Karpas-422 (cell line): ENCODE measurements around the gene MACROD2. TPM values are rescaled to one million over a fixed set of nuclear protein-coding genes. Genes with fewer than 3 reads are reported as not detected.
"Not testable (repeated sequence)": the region's sequence is repeated elsewhere in the genome, so short reads cannot be mapped to it uniquely, and the experiment has no call there.

ENCODE experiments used
- DNase-seq: peaks from one replicate; pipeline ENCODE4 v3.0.0-alpha.2; 2015
- H2AFZ ChIP-seq: fragments of 200-600 bp; sonication (generic); 2 replicates; pipeline ENCODE4 v1.6.1; 2014; ENCODE audit warnings: antibody characterized with exemption, low read length, mixed read lengths
- H3K27ac ChIP-seq: fragments of 200-600 bp; sonication (generic); 2 replicates; pipeline ENCODE4 v1.5.1; 2014; ENCODE audit warnings: mild to moderate bottlenecking, low read length, moderate library complexity
- H3K27me3 ChIP-seq: fragments of 200-600 bp; sonication (generic); 2 replicates; pipeline ENCODE4 v1.6.1; 2014; ENCODE audit warnings: low read length, mixed read lengths
- H3K36me3 ChIP-seq: fragments of 200-600 bp; sonication (generic); 2 replicates; pipeline ENCODE4 v1.6.1; 2014; ENCODE audit warnings: low read length, mixed read lengths; ENCODE audit not compliant: insufficient read depth
- H3K4me1 ChIP-seq: fragments of 200-600 bp; sonication (generic); 2 replicates; pipeline ENCODE4 v1.6.1; 2014; ENCODE audit warnings: mild to moderate bottlenecking, low read length, mixed read lengths
- H3K4me2 ChIP-seq: fragments of 200-600 bp; sonication (generic); 2 replicates; pipeline ENCODE4 v1.6.1; 2014; ENCODE audit warnings: low read length, low read depth, mild to moderate bottlenecking; ENCODE audit not compliant: poor library complexity, severe bottlenecking
- H3K4me3 ChIP-seq: fragments of 200-600 bp; sonication (generic); 2 replicates; pipeline ENCODE4 v1.5.1; 2014; ENCODE audit warnings: mild to moderate bottlenecking, antibody characterized with exemption, low read length, mixed read lengths
- H3K79me2 ChIP-seq: fragments of 200-600 bp; sonication (generic); 2 replicates; pipeline ENCODE4 v1.6.1; 2014; ENCODE audit warnings: mild to moderate bottlenecking, low read length, mixed read lengths
- H3K9ac ChIP-seq: fragments of 200-600 bp; sonication (generic); 2 replicates; pipeline ENCODE4 v1.6.0; 2014; ENCODE audit warnings: low read length
- H3K9me2 ChIP-seq: fragments of 200-600 bp; sonication (generic), shearing (Covaris generic); replicated peaks from 2 replicates; pipeline ENCODE4 v1.6.0; 2014; ENCODE audit warnings: mild to moderate bottlenecking, low read length, moderate library complexity; ENCODE audit not compliant: insufficient read depth
- H3K9me3 ChIP-seq: fragments of 300-700, 200-600 bp; sonication (generic); 2 replicates; pipeline ENCODE4 v1.6.1; 2014; ENCODE audit warnings: low read length, mixed read lengths
- H4K20me1 ChIP-seq: fragments of 200-600 bp; sonication (generic); 2 replicates; pipeline ENCODE4 v1.6.1; 2014; ENCODE audit warnings: mild to moderate bottlenecking, antibody characterized with exemption, low read length, low read depth; ENCODE audit not compliant: insufficient read depth
- total RNA-seq: library from RNA; depleted of rRNA; stranded (reverse); fragments of >200 nt; shearing (Covaris generic); gene quantifications from 2 replicates; pipeline ENCODE4 v1.2.3, GENCODE V29; 2014; ENCODE audit warnings: low replicate concordance

The MACROD2 gene
- total RNA-seq, 1 experiment from 2014 or later: 0.15 TPM

DNA sequence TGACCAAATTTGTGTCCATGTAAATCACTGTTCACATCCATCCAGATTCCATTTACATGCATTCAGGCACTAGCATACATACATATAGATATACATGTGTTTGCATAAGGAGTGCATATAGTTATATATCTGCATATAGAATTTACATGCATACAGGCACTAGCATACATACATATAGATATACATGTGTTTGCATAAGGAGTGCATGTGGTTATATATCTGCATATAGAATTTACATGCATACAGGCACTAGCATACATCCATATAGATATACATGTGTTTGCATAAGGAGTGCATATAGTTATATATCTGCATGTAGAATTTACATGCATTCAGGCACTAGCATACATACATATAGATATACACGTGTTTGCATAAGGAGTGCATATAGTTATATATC, 1145.6 kb downstream of the MACROD2 start:
- DNase-seq, H3K4me1 ChIP-seq, H3K9ac ChIP-seq, H3K27ac ChIP-seq, H3K9me3 ChIP-seq, H4K20me1 ChIP-seq, H3K4me2 ChIP-seq, H3K36me3 ChIP-seq, H3K79me2 ChIP-seq, H3K27me3 ChIP-seq, H2AFZ ChIP-seq, H3K4me3 ChIP-seq, H3K9me2 ChIP-seq: not testable (repeated sequence)

DNA sequence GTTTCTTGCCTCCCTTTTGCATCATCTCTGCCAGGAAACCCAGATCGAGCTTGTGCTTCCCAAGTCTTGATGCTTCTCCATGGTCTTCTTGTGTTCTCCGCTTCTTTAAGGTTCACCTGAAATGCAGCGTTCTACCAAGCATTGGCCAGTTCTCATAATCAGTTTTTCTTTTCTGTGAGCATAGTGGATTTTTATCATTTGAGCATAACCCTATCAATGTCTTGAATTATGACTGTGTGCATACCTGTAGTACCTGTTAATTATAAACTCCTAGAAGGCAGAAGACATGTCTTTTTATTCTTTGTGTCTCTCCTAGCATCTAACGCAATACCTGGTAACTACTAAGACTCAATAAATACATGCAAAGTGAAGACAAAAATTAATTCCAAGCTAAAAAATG, 1146.5 kb downstream of the MACROD2 start:
- no peak overlapping the region for H3K27ac ChIP-seq
- no peak overlapping the region for H3K4me2 ChIP-seq

DNA sequence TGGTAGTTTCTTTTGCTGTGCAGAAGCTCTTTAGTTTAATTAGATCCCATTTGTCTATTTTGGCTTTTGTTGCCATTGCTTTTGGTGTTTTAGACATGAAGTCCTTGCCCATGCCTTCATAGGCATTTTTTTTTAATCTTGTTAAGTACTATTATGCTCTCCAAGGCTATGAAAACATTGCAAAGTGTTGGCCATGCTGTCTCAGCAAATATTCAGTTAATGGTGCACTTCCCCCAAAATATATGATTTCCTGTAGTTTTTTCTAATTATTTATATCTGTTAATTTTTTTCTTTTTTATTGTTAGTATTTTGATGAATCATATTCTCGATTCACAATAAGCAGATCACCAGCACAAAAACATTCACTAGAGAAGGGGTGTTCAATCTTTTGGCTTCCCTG, 1148.2 kb downstream of the MACROD2 start:
- Histone ChIP-seq H3K36me3 (no peaks in the 10 kb centered on the region), H4K20me1 (no peaks in the 10 kb centered on the region), H3K27ac (no peak overlapping the region), H3K9me2 (no peaks in the 10 kb centered on the region), H3K9me3 (no peaks in the 10 kb centered on the region), H3K9ac (no peak overlapping the region), H3K27me3 (no peaks in the 10 kb centered on the region), H3K4me2 (no peak overlapping the region), H2AFZ (no peak overlapping the region), H3K79me2 (no peaks in the 10 kb centered on the region), H3K4me3 (no peak overlapping the region), H3K4me1 (no peaks in the 10 kb centered on the region)
- DNase-seq: no peak

More for the DNA sequence above, 1146.5 kb downstream of the MACROD2 start:
- H3K9me3 ChIP-seq: no peaks in the 10 kb centered on the region
- no peak overlapping the region for H3K9ac ChIP-seq
- H3K4me3 ChIP-seq: no peak overlapping the region
- H3K36me3 ChIP-seq: no peaks in the 10 kb centered on the region
- DNase-seq: no peak
- H2AFZ ChIP-seq: no peak overlapping the region
- H3K4me1 ChIP-seq: no peaks in the 10 kb centered on the region
- no peaks in the 10 kb centered on the region for H3K27me3 ChIP-seq
- H3K79me2 ChIP-seq: no peaks in the 10 kb centered on the region
- no peaks in the 10 kb centered on the region for H4K20me1 ChIP-seq
- H3K9me2 ChIP-seq: no peaks in the 10 kb centered on the region

DNA sequence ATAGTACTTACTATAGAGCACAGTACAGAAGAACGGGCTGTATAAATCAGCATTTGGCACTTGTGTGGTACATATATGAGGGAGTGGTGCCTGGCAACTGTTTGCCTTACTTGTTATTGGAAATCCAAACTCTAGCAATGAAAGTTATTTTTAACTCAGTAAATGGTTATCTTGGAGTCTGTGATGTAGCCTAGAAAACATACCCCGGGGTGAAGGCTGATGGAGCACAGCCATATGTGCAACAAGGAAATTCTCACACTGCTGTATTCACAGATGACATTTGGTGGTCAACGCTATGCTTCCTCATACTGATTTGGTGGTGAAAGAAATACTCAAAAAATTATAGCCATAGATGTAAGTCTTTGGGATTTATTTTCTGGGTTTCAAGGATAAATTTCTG, 1149.6 kb downstream of the MACROD2 start:
- Histone ChIP-seq H3K27ac (no peak overlapping the region), H3K27me3 (no peaks in the 10 kb centered on the region), H3K4me2 (no peak overlapping the region), H3K9ac (no peak overlapping the region), H3K9me3 (no peaks in the 10 kb centered on the region), H4K20me1 (no peaks in the 10 kb centered on the region), H3K9me2 (no peaks in the 10 kb centered on the region), H3K36me3 (no peaks in the 10 kb centered on the region), H3K4me3 (no peak overlapping the region), H3K79me2 (no peaks in the 10 kb centered on the region), H2AFZ (no peak overlapping the region), H3K4me1 (no peaks in the 10 kb centered on the region)
- no peak for DNase-seq

DNA sequence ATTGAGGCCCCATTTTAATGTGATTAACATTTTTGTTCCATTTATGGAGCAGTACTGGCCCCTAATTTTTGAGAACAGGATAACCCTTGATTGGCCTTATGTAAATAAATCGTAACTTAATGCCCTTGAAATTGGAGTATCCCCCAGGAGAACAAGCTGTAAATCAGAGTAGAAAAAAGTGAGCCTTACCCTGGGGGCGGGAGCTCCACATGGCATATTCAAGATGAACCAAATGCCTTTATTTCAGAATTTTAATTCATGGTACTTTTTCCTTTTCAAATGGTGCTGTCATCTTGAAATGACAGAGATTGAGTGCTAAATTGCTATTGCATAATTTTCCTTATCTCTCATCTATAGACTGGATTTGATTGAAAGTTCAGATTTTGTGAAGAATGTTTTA, 1151.6 kb downstream of the MACROD2 start:
- Histone ChIP-seq H3K9ac (no peak overlapping the region), H2AFZ (no peak overlapping the region), H3K9me2 (no peaks in the 10 kb centered on the region), H3K27ac (no peak overlapping the region), H3K9me3 (no peaks in the 10 kb centered on the region), H3K4me3 (no peak overlapping the region), H3K27me3 (no peaks in the 10 kb centered on the region), H3K4me1 (no peaks in the 10 kb centered on the region), H3K79me2 (no peaks in the 10 kb centered on the region), H3K4me2 (no peak overlapping the region), H4K20me1 (no peaks in the 10 kb centered on the region), H3K36me3 (no peaks in the 10 kb centered on the region)
- no peak for DNase-seq

DNA sequence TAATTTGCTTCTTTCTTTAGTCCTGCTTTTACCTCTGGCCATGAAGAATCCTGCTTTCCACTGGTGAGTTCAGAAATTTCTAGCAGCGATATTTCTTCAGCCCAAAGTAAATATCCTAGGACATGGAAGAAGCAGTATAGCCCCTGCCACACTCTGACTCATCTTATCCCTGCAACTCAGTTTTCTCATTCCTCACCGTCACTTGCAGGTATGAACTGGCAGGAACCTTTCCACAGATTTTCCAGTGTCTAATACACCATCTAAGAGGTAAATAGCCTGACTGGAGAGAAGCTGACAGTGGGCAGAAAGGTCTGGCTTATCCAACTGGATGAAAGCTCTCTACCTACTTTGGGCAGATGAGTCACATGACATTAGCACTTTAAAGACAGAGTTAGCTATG, 1158.8 kb downstream of the MACROD2 start:
- Histone ChIP-seq H3K4me3 (no peak overlapping the region), H3K9me2 (no peaks in the 10 kb centered on the region), H3K9me3 (no peaks in the 10 kb centered on the region), H3K9ac (no peak overlapping the region), H4K20me1 (no peaks in the 10 kb centered on the region), H3K27ac (no peak overlapping the region), H3K36me3 (no peaks in the 10 kb centered on the region), H3K4me1 (no peaks in the 10 kb centered on the region), H2AFZ (no peak overlapping the region), H3K27me3 (no peaks in the 10 kb centered on the region), H3K79me2 (no peaks in the 10 kb centered on the region), H3K4me2 (no peak overlapping the region)
- DNase-seq: no peak

DNA sequence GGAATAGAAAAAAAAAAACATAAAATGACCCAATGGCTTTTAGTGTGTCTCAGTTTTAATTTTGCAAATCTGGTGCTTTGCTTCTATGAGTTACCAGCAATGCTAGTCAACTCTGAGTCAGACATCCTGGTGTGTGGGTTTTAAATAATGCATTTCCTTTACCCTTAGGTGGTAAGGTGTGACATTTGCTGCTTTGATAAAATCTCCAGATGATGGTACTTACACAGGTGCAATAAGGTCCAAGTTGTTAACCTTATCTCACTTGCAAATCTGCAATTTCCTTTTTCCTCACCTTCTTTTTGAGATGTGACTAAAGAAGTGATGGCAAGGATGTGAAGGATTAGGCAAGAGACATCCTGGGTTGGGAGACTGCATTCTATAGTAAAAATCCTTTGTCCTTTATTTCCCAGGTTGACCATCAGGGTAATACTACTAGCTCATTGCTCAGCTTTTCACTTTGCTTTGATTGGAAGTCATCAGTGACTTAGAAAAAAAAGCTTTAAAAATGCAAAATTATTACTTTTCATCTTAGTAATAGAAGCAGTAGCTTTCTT, 1160.6 kb downstream of the MACROD2 start:
- H2AFZ ChIP-seq: no peak overlapping the region
- H3K27ac ChIP-seq: no peak overlapping the region
- H3K9me2 ChIP-seq: no peaks in the 10 kb centered on the region
- H4K20me1 ChIP-seq: no peaks in the 10 kb centered on the region
- no peaks in the 10 kb centered on the region for H3K79me2 ChIP-seq
- H3K4me1 ChIP-seq: no peaks in the 10 kb centered on the region
- H3K27me3 ChIP-seq: no peaks in the 10 kb centered on the region
- no peaks in the 10 kb centered on the region for H3K36me3 ChIP-seq
- H3K4me2 ChIP-seq: no peak overlapping the region
- H3K9me3 ChIP-seq: no peaks in the 10 kb centered on the region
- no peak for DNase-seq
- H3K9ac ChIP-seq: no peak overlapping the region
- no peak overlapping the region for H3K4me3 ChIP-seq

DNA sequence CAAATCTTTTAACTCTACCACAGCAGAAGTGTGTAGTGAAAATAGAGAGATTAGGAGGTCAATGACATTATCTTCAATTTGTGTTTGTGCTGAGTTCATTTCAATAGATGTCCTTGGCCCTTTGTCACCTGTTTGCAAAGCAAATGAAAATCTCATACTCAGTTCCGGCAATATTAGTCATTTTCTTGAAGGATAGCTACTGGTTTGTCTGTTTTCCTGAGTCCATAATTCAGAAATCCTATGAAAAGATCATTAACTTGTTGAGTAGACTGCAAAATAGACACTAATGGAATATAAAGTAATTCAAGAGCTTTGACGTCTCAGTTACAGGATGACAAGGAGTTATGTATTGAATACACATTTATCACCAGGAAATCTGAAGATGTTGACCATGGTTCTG, 1163.2 kb downstream of the MACROD2 start:
- Histone ChIP-seq H3K4me2 (no peak overlapping the region), H3K36me3 (no peaks in the 10 kb centered on the region), H3K9ac (no peak overlapping the region), H4K20me1 (no peaks in the 10 kb centered on the region), H3K9me3 (no peaks in the 10 kb centered on the region; the same call in 1 of the 2 replicates), H3K79me2 (no peaks in the 10 kb centered on the region), H2AFZ (no peak overlapping the region), H3K27ac (no peak overlapping the region), H3K9me2 (no peaks in the 10 kb centered on the region), H3K27me3 (no peaks in the 10 kb centered on the region), H3K4me3 (no peak overlapping the region), H3K4me1 (no peaks in the 10 kb centered on the region)
- no peak for DNase-seq
